H7 (cell line): ENCODE measurements around the gene BBS7. TPM values are rescaled to one million over a fixed set of nuclear protein-coding genes. Genes with fewer than 3 reads are reported as not detected.

Source experiments
- DNase-seq: peaks from one replicate; pipeline ENCODE4 v3.0.0; 2012
- H3K27me3 ChIP-seq: 2 replicates; pipeline ENCODE4 v1.6.0; 2011; ENCODE audit warnings: mild to moderate bottlenecking, low read length; ENCODE audit not compliant: control insufficient read depth, insufficient read depth
- H3K36me3 ChIP-seq: replicated peaks from 2 replicates; pipeline ENCODE4 v1.5.1; 2011; ENCODE audit warnings: low read length; ENCODE audit not compliant: control insufficient read depth, insufficient read depth
- H3K4me3 ChIP-seq: 2 replicates; pipeline ENCODE4 v1.5.1; 2011; ENCODE audit warnings: low read depth, mild to moderate bottlenecking, control low read depth, low read length, moderate library complexity; ENCODE audit not compliant: insufficient read depth
- total RNA-seq: library from RNA; depleted of rRNA; stranded (reverse); fragments of >200 nt; shearing (Covaris generic); gene quantifications from 2 replicates; pipeline ENCODE4 v1.2.3, GENCODE V29; 2014

BBS7 gene
- total RNA-seq, 1 experiment from 2014 or later, result 13.2 TPM

GRCh38 chr4:121819216-121819965 lies 50.9 kb downstream of the BBS7 start:
- H3K4me3 ChIP-seq, result no peak overlapping the region
- DNase-seq, result no peak
- no peaks in the 10 kb centered on the region for H3K27me3 ChIP-seq
- peaks cover 34% of the 10 kb centered on the region for H3K36me3 ChIP-seq

- no peak for DNase-seq
- no peak overlapping the region for H3K4me3 ChIP-seq
- no peaks in the 10 kb centered on the region for H3K27me3 ChIP-seq
- peaks cover 38% of the 10 kb centered on the region for H3K36me3 ChIP-seq
Measured at GRCh38 chr4:121818215-121818614, 52.1 kb downstream of the BBS7 start.

- no peak for DNase-seq
- Histone ChIP-seq H3K36me3 (peaks cover 38% of the 10 kb centered on the region), H3K4me3 (no peak overlapping the region), H3K27me3 (no peaks in the 10 kb centered on the region)
Measured at GRCh38 chr4:121817701-121818100, 52.6 kb downstream of the BBS7 start.

GRCh38 chr4:121817006-121817405 lies 53.3 kb downstream of the BBS7 start:
- Histone ChIP-seq H3K36me3 (peaks cover 38% of the 10 kb centered on the region), H3K4me3 (no peak overlapping the region), H3K27me3 (no peaks in the 10 kb centered on the region)
- DNase-seq, result no peak

- Histone ChIP-seq H3K36me3 (peaks cover 41% of the 10 kb centered on the region), H3K27me3 (no peaks in the 10 kb centered on the region), H3K4me3 (no peak overlapping the region)
- no peak for DNase-seq
Measured at GRCh38 chr4:121814756-121815155, 55.5 kb downstream of the BBS7 start.

- Histone ChIP-seq H3K4me3 (no peak overlapping the region), H3K27me3 (no peaks in the 10 kb centered on the region), H3K36me3 (peaks cover 26% of the 10 kb centered on the region)
- DNase-seq, result no peak
Measured at GRCh38 chr4:121811122-121811521, 59.2 kb downstream of the BBS7 start.

GRCh38 chr4:121806411-121806810 lies 63.9 kb downstream of the BBS7 start:
- H3K36me3 ChIP-seq, result peaks cover 27% of the 10 kb centered on the region
- DNase-seq, result no peak
- H3K4me3 ChIP-seq, result no peak overlapping the region
- H3K27me3 ChIP-seq, result no peaks in the 10 kb centered on the region

- Histone ChIP-seq H3K36me3 (peaks cover 15% of the 10 kb centered on the region), H3K4me3 (peak overlapping the region; percentile 97), H3K27me3 (no peaks in the 10 kb centered on the region)
- DNase-seq, result no peak
Measured at GRCh38 chr4:121801715-121802075, 68.6 kb downstream of the BBS7 start.

- Histone ChIP-seq H3K36me3 (peaks cover 15% of the 10 kb centered on the region), H3K27me3 (no peaks in the 10 kb centered on the region), H3K4me3 (peak within 1 kb of the TSS; percentile 97)
- DNase-seq, result peak; percentile 77
Measured at GRCh38 chr4:121800961-121801714, 69.1 kb downstream of the BBS7 start, which contains the start of gene EXOSC9. TSS of gene EXOSC9 (plus strand) at chr4:121801323. CDS start at chr4:121801425, 102 bp downstream.

- Histone ChIP-seq H3K27me3 (no peaks in the 10 kb centered on the region), H3K4me3 (peak overlapping the region; percentile 97), H3K36me3 (peaks cover 15% of the 10 kb centered on the region)
- DNase-seq, result no peak
Measured at GRCh38 chr4:121800638-121800960, 69.7 kb downstream of the BBS7 start.

GRCh38 chr4:121799867-121800501 lies 70.3 kb downstream of the BBS7 start:
- Histone ChIP-seq H3K4me3 (no peak overlapping the region), H3K36me3 (peaks cover 12% of the 10 kb centered on the region), H3K27me3 (no peaks in the 10 kb centered on the region)
- DNase-seq, result no peak

GRCh38 chr4:121799208-121799823 lies 71.0 kb downstream of the BBS7 start:
- Histone ChIP-seq H3K4me3 (no peak overlapping the region), H3K36me3 (peaks cover 6% of the 10 kb centered on the region), H3K27me3 (no peaks in the 10 kb centered on the region)
- DNase-seq, result no peak

- Histone ChIP-seq H3K4me3 (no peak overlapping the region), H3K27me3 (no peaks in the 10 kb centered on the region), H3K36me3 (no peaks in the 10 kb centered on the region)
- peak; percentile 8 for DNase-seq
Measured at GRCh38 chr4:121796283-121796682, 74.0 kb downstream of the BBS7 start.

GRCh38 chr4:121794505-121795188 lies 75.6 kb downstream of the BBS7 start:
- Histone ChIP-seq H3K4me3 (no peak overlapping the region), H3K27me3 (no peaks in the 10 kb centered on the region), H3K36me3 (no peaks in the 10 kb centered on the region)
- DNase-seq, result no peak
